HG03045 (cell line): ENCODE data around the gene CDH11.

Experiments used
- ATAC-seq: cut with Tn5 transposase; IDR thresholded peaks from one replicate; pipeline ENCODE4 v1.9.1; 2021; ENCODE audit warnings: mild to moderate bottlenecking, moderate library complexity; ENCODE audit not compliant: unreplicated experiment

CDH11 gene

GRCh38 chr16:65071433-65072311, 50.2 kb downstream of the CDH11 start:
- ATAC-seq: no peak

GRCh38 chr16:65070831-65071432, 50.9 kb downstream of the CDH11 start:
- no peak for ATAC-seq

- ATAC-seq: no peak
Observed at GRCh38 chr16:65069766-65070165, 52.1 kb downstream of the CDH11 start.

- ATAC-seq: no peak
Observed at GRCh38 chr16:65069065-65069464, 52.8 kb downstream of the CDH11 start.

- ATAC-seq: no peak
Observed at GRCh38 chr16:65068151-65068740, 53.6 kb downstream of the CDH11 start.

- no peak for ATAC-seq
Observed at GRCh38 chr16:65066651-65067050, 55.2 kb downstream of the CDH11 start.

GRCh38 chr16:65065031-65065430, 56.8 kb downstream of the CDH11 start:
- ATAC-seq: no peak

- ATAC-seq: no peak
Observed at GRCh38 chr16:65064131-65064530, 57.7 kb downstream of the CDH11 start.

- no peak for ATAC-seq
Observed at GRCh38 chr16:65062736-65063583, 58.9 kb downstream of the CDH11 start.

- ATAC-seq: no peak
Observed at GRCh38 chr16:65061935-65062518, 59.8 kb downstream of the CDH11 start.

GRCh38 chr16:65061263-65061662, 60.6 kb downstream of the CDH11 start:
- ATAC-seq: no peak

GRCh38 chr16:65059406-65059980, 62.4 kb downstream of the CDH11 start:
- no peak for ATAC-seq

- ATAC-seq: no peak
Observed at GRCh38 chr16:65057184-65057583, 64.7 kb downstream of the CDH11 start.

GRCh38 chr16:65054457-65054856, 67.4 kb downstream of the CDH11 start:
- no peak for ATAC-seq

GRCh38 chr16:65049679-65050078, 72.2 kb downstream of the CDH11 start:
- no peak for ATAC-seq

- ATAC-seq: no peak
Observed at GRCh38 chr16:65045961-65046360, 75.9 kb downstream of the CDH11 start.

GRCh38 chr16:65044873-65045272, 77.0 kb downstream of the CDH11 start:
- no peak for ATAC-seq

GRCh38 chr16:65044026-65044425, 77.8 kb downstream of the CDH11 start:
- ATAC-seq: no peak

GRCh38 chr16:65042438-65043365, 79.2 kb downstream of the CDH11 start:
- no peak for ATAC-seq
